K562 (cell line): Measurements from ENCODE around the gene GNAQ. TPM values are rescaled to one million over a fixed set of nuclear protein-coding genes. Genes with fewer than 3 reads are reported as not detected.
A peak's percentile ranks its signal among the peaks of the same experiment; 100 is the strongest.

Source experiments
- ATAC-seq: fragments of 200-7000 bp; cut with Tn5 transposase; 3 replicates; pipeline ENCODE4 v1.9.1; 2020; ENCODE audit warnings: moderate library complexity
- BruUV-seq: library from RNA; stranded (reverse); fragments of 400-500 nt; replicated peaks from 2 replicates; lab custom pipeline; 2021; lab: Mats Ljungman, UMichigan
- CTCF ChIA-PET: fragments of 300-600 bp; formaldehyde crosslinking; extraction: SDS; loops from one replicate; lab custom pipeline; 2021; ENCODE audit warnings: low intra/inter-chr PET ratio; lab: Yijun Ruan, JAX
- POLR2A ChIA-PET: fragments of 300-600, 350-650 bp; sonication (Branson Sonifier 250); formaldehyde crosslinking; extraction: SDS; loops from one replicate; lab custom pipeline; 2021; ENCODE audit warnings: antibody characterized with exemption, inconsistent platforms; lab: Yijun Ruan, JAX
- DNase-seq, 4 experiments: peaks; one replicate each; pipeline versions ENCODE4 v3.0.0 to v3.0.0-alpha.2; 2011 to 2018; ENCODE audit warnings: low spot score in 3 of 4, mixed read lengths in 3 of 4; ENCODE audit errors: extremely low read depth in 1 of 4
- FAIRE-seq: peaks from 2 replicates; lab custom pipeline; 2011; peaks lifted over from hg19 to GRCh38; lab: Jason Lieb, UNC
- H2AFZ ChIP-seq: 2 replicates; pipeline ENCODE4 v1.6.0; 2011; ENCODE audit warnings: low read depth, low read length, control low read depth, inconsistent platforms
- H3K27ac ChIP-seq: fragments of 200-600 bp; 3 replicates; pipeline ENCODE4 v1.8.0; 2011; ENCODE audit warnings: low read depth, mild to moderate bottlenecking, control low read depth, inconsistent platforms, low read length, moderate library complexity, mixed read lengths; ENCODE audit errors: extremely low read depth
- H3K27me3 ChIP-seq, 2 experiments: fragments of 300-600 bp in 1 of 2; 2 replicates in 1 of 2; 3 replicates in 1 of 2; pipeline versions ENCODE4 v1.6.0 to v1.8.0; 2011; ENCODE audit warnings: inconsistent platforms in 2 of 2, low read length in 2 of 2, mild to moderate bottlenecking in 1 of 2, mixed read lengths in 1 of 2, moderate library complexity in 1 of 2; ENCODE audit not compliant: control insufficient read depth in 2 of 2, insufficient read depth in 2 of 2
- H3K36me3 ChIP-seq: fragments of 300-600 bp; 3 replicates; pipeline ENCODE4 v1.8.0; 2011; ENCODE audit warnings: mild to moderate bottlenecking, low read length, inconsistent platforms; ENCODE audit not compliant: control insufficient read depth, insufficient read depth
- H3K4me1 ChIP-seq, 2 experiments: fragments of 200-600 bp in 1 of 2; replicated peaks in 1 of 2; 2 replicates in 1 of 2; 3 replicates in 1 of 2; pipeline versions ENCODE4 v1.5.1 to v1.8.0; 2011; ENCODE audit warnings: inconsistent platforms in 2 of 2, low read length in 2 of 2, mild to moderate bottlenecking in 1 of 2, mixed read lengths in 1 of 2, moderate library complexity in 1 of 2; ENCODE audit not compliant: control insufficient read depth in 2 of 2, insufficient read depth in 2 of 2
- H3K4me2 ChIP-seq: 2 replicates; pipeline ENCODE4 v1.6.1; 2011; ENCODE audit warnings: low read length, control low read depth, inconsistent platforms, mixed read lengths; ENCODE audit not compliant: insufficient read depth
- H3K4me3 ChIP-seq: fragments of 200-600 bp; sonication (generic), shearing (Covaris generic); 2 replicates; pipeline ENCODE4 v1.5.1; 2016; ENCODE audit warnings: control low read depth, inconsistent platforms
- H3K79me2 ChIP-seq: fragments of 200-600 bp; 3 replicates; pipeline ENCODE4 v1.8.0; 2011; ENCODE audit warnings: low read length, inconsistent platforms; ENCODE audit not compliant: control insufficient read depth, insufficient read depth
- H3K9ac ChIP-seq, 2 experiments: 2 replicates each; pipeline versions ENCODE4 v1.6.0 to v1.6.1; 2011; ENCODE audit warnings: low read depth in 2 of 2, low read length in 2 of 2, control low read depth in 1 of 2, inconsistent platforms in 1 of 2, mild to moderate bottlenecking in 1 of 2, mixed read lengths in 1 of 2; ENCODE audit not compliant: insufficient read depth in 1 of 2
- H3K9me1 ChIP-seq: one replicate; pipeline ENCODE4 v1.6.0; 2011; ENCODE audit warnings: inconsistent platforms, mild to moderate bottlenecking, low read length, moderate library complexity; ENCODE audit not compliant: control insufficient read depth, insufficient read depth
- H3K9me3 ChIP-seq: replicated peaks from 2 replicates; pipeline ENCODE4 v1.5.1; 2011; ENCODE audit warnings: low read depth, low read length, inconsistent platforms; ENCODE audit not compliant: control insufficient read depth, insufficient read depth
- H4K20me1 ChIP-seq: replicated peaks from 2 replicates; pipeline ENCODE4 v1.6.1; 2011; ENCODE audit warnings: low read length, inconsistent platforms, mixed read lengths; ENCODE audit not compliant: control insufficient read depth, insufficient read depth
- CTCF ChIP-seq, 3 experiments: IDR thresholded peaks in 2 of 3; conservative IDR thresholded peaks in 1 of 3; 2 replicates each; pipeline ENCODE4 v1.5.1; 2011 to 2012; ENCODE audit warnings: low read length in 3 of 3, mild to moderate bottlenecking in 3 of 3, control low read depth in 2 of 3, improper control_type of control experiment in 1 of 3, inconsistent platforms in 1 of 3, low read depth in 1 of 3, mixed read lengths in 1 of 3, moderate library complexity in 1 of 3; ENCODE audit not compliant: insufficient read depth in 2 of 3
- FOXJ3 ChIP-seq: sonication (generic); formaldehyde crosslinking; IDR thresholded peaks from 2 replicates; pipeline ENCODE4 v1.4.0; 2020; ENCODE audit warnings: mild to moderate bottlenecking, missing genetic modification reagents
- KLF1 ChIP-seq: fragments of 450-650 bp; IDR thresholded peaks from 2 replicates; pipeline ENCODE4 v1.6.1; 2016; ENCODE audit warnings: missing genetic modification characterization, missing compliant biosample characterization
- PTBP1 ChIP-seq: fragments of 200-400 bp; formaldehyde crosslinking; IDR thresholded peaks from 2 replicates; pipeline ENCODE4 v1.6.1; 2017; ENCODE audit warnings: low read depth, low read length
- RUNX1 ChIP-seq: sonication (generic); IDR thresholded peaks from 2 replicates; pipeline ENCODE4 v1.6.1; 2016; ENCODE audit warnings: antibody characterized with exemption, low read depth
- SMAD1 ChIP-seq: fragments of 150-350 bp; IDR thresholded peaks from 2 replicates; pipeline ENCODE4 v1.6.1; 2014; ENCODE audit warnings: low read length, low read depth; ENCODE audit not compliant: partially characterized antibody
- SOX6 ChIP-seq: fragments of 450-650 bp; IDR thresholded peaks from 2 replicates; pipeline ENCODE4 v1.6.1; 2014; ENCODE audit warnings: mild to moderate bottlenecking
- SPI1 ChIP-seq: IDR thresholded peaks from 2 replicates; pipeline ENCODE4 v1.6.1; 2011; ENCODE audit warnings: low read depth, low read length, control low read depth, borderline replicate concordance
- XRCC4 ChIP-seq: IDR thresholded peaks from one replicate; pipeline ENCODE4 v1.6.1; 2011; ENCODE audit not compliant: insufficient read depth, insufficient read length; ENCODE audit errors: extremely low read depth
- ZNF146 ChIP-seq: IDR thresholded peaks from one replicate; pipeline ENCODE4 v1.6.1; 2018; ENCODE audit warnings: missing compliant biosample characterization; ENCODE audit not compliant: unreplicated experiment
- ZNF184 ChIP-seq: sonication (generic); formaldehyde crosslinking; IDR thresholded peaks from 2 replicates; pipeline ENCODE4 v1.5.0; 2020; ENCODE audit warnings: missing genetic modification reagents
- ZNF57 ChIP-seq: fragments of 450-650 bp; formaldehyde crosslinking; IDR thresholded peaks from 2 replicates; pipeline ENCODE4 v1.4.0; 2020; ENCODE audit warnings: mild to moderate bottlenecking, moderate library complexity
- WGBS: fragments of 100-300 bp; shearing (Covaris generic); methylation state at CpG from one replicate; pipeline ENCODE4 v1.1.6; 2016; ENCODE audit warnings: low coverage, mixed read lengths; ENCODE audit not compliant: insufficient coverage; ENCODE audit errors: missing lambda C conversion rate; 5-methylcytosine and 5-hydroxymethylcytosine counted together
- in situ Hi-C: fragments of 300-500 bp; cut with MboI; formaldehyde crosslinking; loops from 4 replicates; pipeline ENCODE4 v1.15.0; 2018; ENCODE audit warnings: inconsistent platforms, mixed read lengths
- intact Hi-C: fragments of 100-400 bp; cut with micrococcal nuclease; formaldehyde crosslinking; loops from 2 replicates; pipeline ENCODE4 v1.14.2; 2022
- polyA plus RNA-seq, 8 experiments: library from polyadenylated mRNA; depleted of rRNA in 4 of 8; stranded (reverse) in 5 of 8; unstranded in 3 of 8; fragments of >200 nt; fragmentation: Nextera tagmentation in 2 of 8; fragmentation: Illumina TruSeq in 1 of 8; extraction: Ambion mirVana in 2 of 8; extraction: Trizol in 1 of 8; gene quantifications; 2 replicates each; pipeline versions ENCODE4 v1.2.1 to v1.2.3, GENCODE V29; 2011 to 2014; ENCODE audit warnings: inconsistent platforms in 1 of 8, missing spikeins in 1 of 8
- total RNA-seq, 7 experiments: library from RNA; depleted of rRNA in 6 of 7; stranded (reverse); fragments of >200 nt in 6 of 7; fragmentation: Illumina TruSeq in 2 of 7; extraction: Trizol in 2 of 7; gene quantifications; 2 replicates each; pipeline versions ENCODE4 v1.2.1 to v1.2.3, GENCODE V29; 2011 to 2021; ENCODE audit warnings: low replicate concordance in 1 of 7

GNAQ gene
- total and polyA plus RNA-seq, 9 of the 15 experiments (the other 6 are each of a cell fraction or from before 2014, with no cell fraction given), result 4.8 to 27.9 (median 17.5) TPM

- CTCF ChIA-PET, result no interaction called here
- intact Hi-C loops, result no loop called here
Observed at GRCh38 chr9:77833561-77834429, 197.8 kb downstream of the GNAQ start.

GRCh38 chr9:77832639-77833038 is 199.0 kb downstream of the GNAQ start:
- FAIRE-seq (no peak), ATAC-seq (no peak), DNase-seq (no peak)
- no TSS peak for BruUV-seq
- Histone ChIP-seq H3K27ac (no peak overlapping the region), H3K9me1 (no peaks in the 10 kb centered on the region), H3K4me3 (no peak overlapping the region), H3K9me3 (no peaks in the 10 kb centered on the region), H3K79me2 (peaks cover 32% of the 10 kb centered on the region), H3K27me3 (no peaks in the 10 kb centered on the region), H3K4me1 (peaks cover 0 to 13% of the 10 kb centered on the region in 2 experiments; a peak in 2 of 5 replicates), H3K9ac (no peak overlapping the region; a peak in 1 of 4 replicates), H2AFZ (no peak overlapping the region), H3K36me3 (no peaks in the 10 kb centered on the region; the same call in 2 of the 3 replicates)
- POLR2A ChIA-PET, result interaction anchor here (1.2 kb wide), 1 partner anchor 10 kb away, joined by 4 read pairs; no protein-coding TSS in a partner anchor
- in situ Hi-C loops, result no loop called here
- CTCF ChIA-PET, result no interaction called here
- intact Hi-C loops, result no loop called here
- 86% methylated on average over 5 of the region's 9 CpGs for WGBS
- TF ChIP-seq XRCC4 (no peak), ZNF184 (CRISPR knock-in tag) (no peak), CTCF (IDR thresholded peaks at IDR 0.05 in 2 of 3, conservative IDR thresholded peaks at IDR 0.05 in 1 of 3; ENCODE audit: insufficient read depth in 2 of 3, low read depth in 1 of 3, low read length in 3 of 3) (no peak), ZNF57 (no peak), SMAD1 (no peak), PTBP1 (no peak)
- TF ChIP-seq, all 486 proteins: peak for 0
- Histone ChIP-seq H4K20me1 (no peaks in the 10 kb centered on the region), H3K4me2 (no peak overlapping the region)

More at GRCh38 chr9:77833561-77834429, 197.8 kb downstream of the GNAQ start:
- DNase-seq, result no peak
- WGBS, result 70% methylated on average over 1 of the region's 1 CpG
- no peak overlapping the region for H3K9ac ChIP-seq
- H3K4me3 ChIP-seq, result no peak overlapping the region
- POLR2A ChIA-PET, result no interaction called here
- H3K27ac ChIP-seq, result no peak overlapping the region
- H3K4me2 ChIP-seq, result no peak overlapping the region
- H3K27me3 ChIP-seq, result no peaks in the 10 kb centered on the region
- H3K9me1 ChIP-seq, result no peaks in the 10 kb centered on the region
- H3K36me3 ChIP-seq, result no peaks in the 10 kb centered on the region
- TF ChIP-seq KLF1, result no peak
- no peak for TF ChIP-seq RUNX1
- TF ChIP-seq SMAD1, result no peak
- no peak for TF ChIP-seq ZNF146
- no peak for TF ChIP-seq SOX6
- peak; percentile 63 for TF ChIP-seq SPI1
- no peak for TF ChIP-seq FOXJ3
- no peaks in the 10 kb centered on the region for H4K20me1 ChIP-seq
- FAIRE-seq, result peak; percentile 32
- peaks cover 0 to 8% of the 10 kb centered on the region in 2 experiments; a peak in 1 of 5 replicates for H3K4me1 ChIP-seq
- in situ Hi-C loops, result no loop called here
- peaks cover 26% of the 10 kb centered on the region for H3K79me2 ChIP-seq
- BruUV-seq, result no TSS peak
- no peaks in the 10 kb centered on the region for H3K9me3 ChIP-seq
- H2AFZ ChIP-seq, result no peak overlapping the region
- no peak for ATAC-seq
